GM12873 (cell line): ENCODE data around the gene SORBS1.

Experiments
- TF ChIP-seq, protein P1 (sequence below): IDR thresholded peaks from 2 replicates; pipeline ENCODE4 v1.5.1; 2012; ENCODE audit warnings: low read depth, mild to moderate bottlenecking, moderate library complexity, low read length, control low read depth; ENCODE audit not compliant: insufficient read depth; ENCODE audit errors: missing control alignments

SORBS1 gene

DNA sequence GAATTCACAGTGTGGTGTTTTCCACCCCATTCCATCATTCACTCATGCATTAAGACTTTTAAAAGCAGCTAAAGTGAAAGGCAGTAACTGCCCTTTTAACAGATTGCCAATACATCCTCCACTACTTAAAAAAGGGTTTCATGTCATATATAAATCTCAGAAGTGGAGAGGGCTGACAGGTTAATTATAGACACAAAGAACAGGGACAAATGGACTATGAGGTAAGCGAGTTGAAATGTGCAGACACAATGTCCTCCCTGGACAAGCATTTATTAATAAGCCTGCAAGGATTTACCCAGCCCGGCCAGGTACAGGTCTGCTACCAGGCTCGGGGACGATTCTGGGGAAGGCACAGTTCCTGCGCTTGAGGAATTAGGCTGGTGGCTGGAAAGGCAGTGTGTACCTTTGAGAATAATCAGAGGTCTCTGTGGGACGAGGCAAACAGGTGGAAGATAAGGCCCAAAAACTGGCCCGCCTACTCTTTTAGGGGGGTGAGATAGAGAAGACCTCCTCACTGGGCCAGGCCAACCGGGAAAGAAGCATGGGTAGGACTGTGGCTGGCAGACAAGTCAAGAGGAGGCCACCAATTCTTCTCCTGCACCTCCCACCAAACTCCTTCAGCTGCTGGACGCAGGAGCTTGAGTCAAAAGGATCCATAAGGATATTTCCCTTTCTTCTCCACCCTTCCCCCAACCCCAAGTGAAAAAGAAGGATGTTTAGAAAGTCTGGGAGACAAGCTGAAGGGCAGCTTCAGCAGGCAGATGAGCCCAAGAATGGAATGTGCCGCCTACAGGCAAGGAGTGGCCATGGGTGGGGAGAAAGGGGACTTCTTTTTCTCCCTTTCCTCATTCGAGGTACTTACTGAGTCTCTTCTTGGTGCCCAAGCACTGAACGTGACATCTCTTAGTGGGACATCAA, 271.9 kb downstream of the SORBS1 start:
- TF ChIP-seq, protein P1, sequence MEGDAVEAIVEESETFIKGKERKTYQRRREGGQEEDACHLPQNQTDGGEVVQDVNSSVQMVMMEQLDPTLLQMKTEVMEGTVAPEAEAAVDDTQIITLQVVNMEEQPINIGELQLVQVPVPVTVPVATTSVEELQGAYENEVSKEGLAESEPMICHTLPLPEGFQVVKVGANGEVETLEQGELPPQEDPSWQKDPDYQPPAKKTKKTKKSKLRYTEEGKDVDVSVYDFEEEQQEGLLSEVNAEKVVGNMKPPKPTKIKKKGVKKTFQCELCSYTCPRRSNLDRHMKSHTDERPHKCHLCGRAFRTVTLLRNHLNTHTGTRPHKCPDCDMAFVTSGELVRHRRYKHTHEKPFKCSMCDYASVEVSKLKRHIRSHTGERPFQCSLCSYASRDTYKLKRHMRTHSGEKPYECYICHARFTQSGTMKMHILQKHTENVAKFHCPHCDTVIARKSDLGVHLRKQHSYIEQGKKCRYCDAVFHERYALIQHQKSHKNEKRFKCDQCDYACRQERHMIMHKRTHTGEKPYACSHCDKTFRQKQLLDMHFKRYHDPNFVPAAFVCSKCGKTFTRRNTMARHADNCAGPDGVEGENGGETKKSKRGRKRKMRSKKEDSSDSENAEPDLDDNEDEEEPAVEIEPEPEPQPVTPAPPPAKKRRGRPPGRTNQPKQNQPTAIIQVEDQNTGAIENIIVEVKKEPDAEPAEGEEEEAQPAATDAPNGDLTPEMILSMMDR = peak; percentile 65

DNA sequence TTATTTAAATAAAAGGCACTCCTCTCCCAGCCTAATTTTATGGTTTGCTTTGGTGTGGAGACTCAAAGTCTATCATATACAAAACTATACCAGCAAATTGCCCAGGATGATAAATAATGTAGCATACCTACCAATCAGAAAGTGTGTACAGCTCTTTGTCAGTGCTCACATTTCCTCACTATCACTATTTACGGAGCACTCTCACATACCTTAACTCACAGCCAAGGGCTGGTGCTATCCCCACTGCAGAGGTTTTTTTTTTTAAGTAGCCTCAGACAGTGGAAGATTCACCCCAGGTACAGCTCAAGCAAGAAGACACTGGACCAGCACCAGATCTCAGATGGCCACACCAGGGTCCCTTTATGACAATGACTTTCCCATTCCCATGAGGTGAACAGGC, 272.9 kb downstream of the SORBS1 start:
- TF ChIP-seq, protein P1 = no peak

DNA sequence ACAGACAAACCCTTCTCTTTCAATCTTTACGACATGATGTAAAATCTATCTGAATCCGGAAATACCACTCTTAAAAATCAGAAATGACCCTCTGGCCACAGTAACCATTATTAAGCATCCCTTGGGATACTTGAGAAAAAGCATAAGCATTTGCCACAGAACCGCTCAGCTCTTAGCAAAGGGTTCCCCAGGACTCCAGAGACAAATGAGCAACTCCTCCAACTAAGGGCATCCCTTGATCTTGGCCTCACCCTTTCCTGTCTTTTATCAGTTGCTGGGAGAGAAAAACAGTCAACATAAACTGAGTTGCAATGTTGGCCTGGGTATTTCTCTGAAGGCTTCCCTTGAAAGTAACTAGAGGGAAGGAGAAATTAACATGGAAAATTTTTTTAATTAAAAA, 273.9 kb downstream of the SORBS1 start:
- TF ChIP-seq, protein P1 = no peak

DNA sequence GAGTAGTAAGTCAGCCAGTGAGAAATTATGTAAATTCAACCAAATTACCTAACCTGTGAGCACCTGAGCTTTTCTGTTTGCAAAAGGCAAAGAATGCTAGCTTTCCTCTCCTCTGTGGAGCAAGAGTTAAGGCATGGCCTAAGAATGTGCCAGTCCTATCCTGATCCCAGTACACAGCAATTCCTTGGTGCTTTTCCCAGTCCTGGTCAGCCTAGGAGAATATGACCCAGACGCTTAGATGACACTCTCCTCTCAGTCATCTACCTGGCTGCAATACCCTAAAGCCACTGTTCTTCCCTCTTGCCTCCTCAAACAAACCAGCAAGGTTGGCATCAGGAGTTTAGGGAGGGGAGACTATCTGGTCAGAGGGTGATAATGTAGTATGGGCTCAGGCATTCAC, 274.5 kb downstream of the SORBS1 start:
- TF ChIP-seq, protein P1 = no peak

DNA sequence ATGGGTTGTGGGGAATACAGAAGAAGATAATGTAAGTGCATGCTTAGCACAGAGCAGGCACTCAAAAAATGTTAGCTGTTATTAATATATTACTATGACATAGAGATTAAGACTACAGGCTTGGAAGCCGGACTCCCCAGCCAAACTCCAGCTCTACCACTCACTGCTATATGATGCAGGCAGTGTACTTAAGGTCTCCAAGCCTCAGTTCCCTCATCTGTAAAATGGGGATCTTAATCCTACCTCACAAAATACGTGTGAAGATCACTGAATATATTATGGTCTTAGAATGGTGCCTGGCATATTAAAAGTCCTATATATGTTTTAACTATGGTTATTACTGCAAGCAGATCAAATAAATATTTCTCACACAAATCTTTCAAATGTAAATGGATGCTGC, 275.6 kb downstream of the SORBS1 start:
- TF ChIP-seq, protein P1 = no peak

- TF ChIP-seq, protein P1 = no peak
Observed at GRCh38 chr10:95284807-95285206, 276.4 kb downstream of the SORBS1 start.

- TF ChIP-seq, protein P1 = no peak
Observed at GRCh38 chr10:95282107-95282506, 279.1 kb downstream of the SORBS1 start.
